NCI-H748 treated with DMSO at 0.1 percent for 48 hours (cell line): Measurements from ENCODE around the gene LY9.
"Not testable (repeated sequence)": the region's sequence is repeated elsewhere in the genome, so short reads cannot be mapped to it uniquely, and the experiment has no call there.

ENCODE experiments used
- DNase-seq: peaks from one replicate; lab custom pipeline; 2025; lab: John Stamatoyannopoulos, UW

LY9 gene

GRCh38 chr1:160866001-160866694 is 70.2 kb downstream of the LY9 start:
- no peak for DNase-seq

GRCh38 chr1:160866695-160867260 is 70.8 kb downstream of the LY9 start:
- no peak for DNase-seq

- DNase-seq = not testable (repeated sequence)
Measured at GRCh38 chr1:160867651-160868050, 71.7 kb downstream of the LY9 start.

DNA sequence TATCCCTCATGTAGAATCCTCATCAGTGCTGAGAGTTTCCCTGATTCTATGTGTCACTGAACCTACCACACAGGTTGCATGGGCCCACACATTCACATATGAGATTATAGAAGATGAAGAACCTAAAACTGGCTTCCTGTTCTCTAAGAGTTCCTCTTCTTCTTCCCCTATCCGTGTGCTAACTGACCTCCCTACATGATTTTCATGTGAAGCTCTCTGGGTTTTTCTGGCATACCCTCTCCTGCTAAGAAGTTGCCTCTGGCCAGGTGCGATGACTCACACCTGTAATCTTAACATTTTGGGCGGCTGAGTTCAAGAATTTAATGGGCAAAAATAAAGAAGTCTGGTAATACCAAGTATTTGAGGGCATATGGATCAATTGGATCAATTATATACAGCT is 72.2 kb downstream of the LY9 start:
- no peak for DNase-seq

DNA sequence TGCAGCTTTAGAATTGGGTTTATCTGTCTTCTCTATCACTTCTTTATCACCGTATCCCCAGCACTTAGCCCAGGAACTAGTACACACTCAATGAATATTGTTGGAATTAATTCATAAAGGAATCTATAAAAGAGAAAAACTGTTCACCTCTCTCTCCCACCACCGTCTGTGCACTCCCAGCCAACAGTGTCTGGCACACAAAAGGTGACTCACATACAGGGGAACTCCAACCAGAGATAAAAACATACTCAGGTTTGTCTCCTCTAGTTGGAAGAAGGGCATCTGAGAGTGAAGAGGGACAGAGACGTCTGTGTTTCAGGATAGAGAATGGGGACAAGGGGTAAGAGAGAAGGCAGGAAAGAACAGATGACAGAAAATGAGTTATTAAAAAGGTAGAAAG is 79.0 kb downstream of the LY9 start:
- DNase-seq = no peak

GRCh38 chr1:160875591-160875990 is 79.6 kb downstream of the LY9 start:
- not testable (repeated sequence) for DNase-seq

DNA sequence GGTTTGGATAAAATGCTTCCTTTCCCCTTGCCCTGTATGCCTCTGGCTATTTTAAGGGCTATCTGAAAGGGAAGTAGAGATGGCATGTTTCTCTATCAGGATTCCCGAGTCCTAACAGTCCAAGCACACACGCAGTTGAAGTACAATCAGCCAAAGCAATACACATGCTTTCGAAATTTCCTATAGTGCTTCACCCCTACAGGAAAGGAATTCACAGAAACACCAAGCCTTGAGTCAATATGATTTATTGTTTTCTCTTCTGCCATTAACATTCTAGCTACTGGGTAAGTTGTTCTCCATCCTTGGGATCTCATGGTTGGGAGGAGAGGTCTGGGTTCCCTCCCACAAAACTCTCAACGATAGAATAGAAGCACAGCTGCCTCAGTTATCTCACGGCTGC is 80.3 kb downstream of the LY9 start:
- DNase-seq = no peak

GRCh38 chr1:160877221-160877620 is 81.2 kb downstream of the LY9 start:
- no peak for DNase-seq
